Stimulated activated naive CD8-positive, alpha-beta T cell treated with anti-CD3 and anti-CD28 coated beads, Interleukin-15, amount 100 ng/mL, for 72 hours (primary cell): ENCODE results near the gene PIAS1.
"Not testable (repeated sequence)": the region's sequence is repeated elsewhere in the genome, so short reads cannot be mapped to it uniquely, and the experiment has no call there.

Experiments used
- ATAC-seq: fragments of 150-1000 bp; cut with Tn5 transposase; 2 replicates; pipeline ENCODE4 v1.10.0; 2021; ENCODE audit warnings: mild to moderate bottlenecking, moderate library complexity
- DNase-seq, 2 donors: peaks; one replicate each; pipeline ENCODE4 v3.0.0; 2021 to 2022
- H3K27ac Mint-ChIP-seq, 2 donors: one replicate each; pipeline ENCODE4 v1.8.0; 2022; ENCODE audit warnings: mild to moderate bottlenecking in 2 of 2, mixed read lengths in 2 of 2, moderate library complexity in 2 of 2
- H3K27me3 Mint-ChIP-seq: one replicate; pipeline ENCODE4 v1.8.0; 2022; ENCODE audit warnings: mixed read lengths
- H3K4me1 Mint-ChIP-seq: one replicate; pipeline ENCODE4 v1.8.0; 2022; ENCODE audit warnings: mild to moderate bottlenecking, mixed read lengths
- H3K4me3 Mint-ChIP-seq, 2 donors: one replicate each; pipeline ENCODE4 v1.8.0; 2022; ENCODE audit warnings: mild to moderate bottlenecking in 2 of 2, mixed read lengths in 2 of 2, moderate library complexity in 1 of 2
- H3K9me3 Mint-ChIP-seq, 2 donors: one replicate each; pipeline ENCODE4 v1.8.0; 2022; ENCODE audit warnings: mixed read lengths in 2 of 2

Gene PIAS1

DNA sequence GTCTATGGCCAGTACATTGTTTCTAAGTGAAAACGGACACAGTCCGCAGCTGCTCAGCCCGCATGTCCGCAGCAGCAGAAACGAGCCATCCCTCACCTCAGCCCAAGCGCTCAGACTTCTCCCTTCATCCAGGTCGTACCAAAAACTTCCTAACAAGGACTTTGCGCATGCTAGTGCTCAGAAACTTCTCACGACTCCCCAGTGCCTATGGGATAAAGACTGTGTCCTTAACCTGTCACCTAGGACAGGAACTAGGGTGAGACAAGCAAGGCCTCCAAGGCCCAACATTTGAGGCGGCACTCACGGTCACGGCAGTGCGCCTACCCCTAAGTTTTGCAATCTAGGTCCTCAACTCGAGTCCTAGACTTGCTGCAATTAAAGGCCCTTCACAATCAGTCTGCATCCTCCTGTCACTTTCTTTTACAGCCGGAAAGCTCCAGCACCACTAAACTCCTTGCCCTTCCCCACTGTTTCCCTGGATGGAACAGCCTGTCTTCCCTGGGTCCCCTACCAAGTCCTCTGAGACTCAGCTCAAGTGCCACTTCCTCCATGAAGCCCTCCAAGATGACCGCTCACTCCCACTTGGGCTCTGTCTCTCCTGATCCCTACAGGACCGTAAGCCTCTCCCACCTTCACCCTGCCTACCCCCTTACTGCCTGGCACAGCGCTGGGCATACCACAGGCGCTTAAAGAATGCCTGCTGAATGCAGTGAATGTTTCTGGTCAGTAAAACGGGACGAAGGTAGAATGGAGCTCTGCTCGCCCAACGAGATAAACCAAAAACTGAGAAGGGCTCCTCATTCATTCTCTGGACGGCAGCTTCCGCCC is 174.2 kb downstream of the PIAS1 start:
- peaks cover 62% of the 10 kb centered on the region for H3K4me1 Mint-ChIP-seq
- peak overlapping the region; percentile 91 to 96 for H3K27ac Mint-ChIP-seq
- no peak for ATAC-seq
- H3K9me3 Mint-ChIP-seq = no peaks in the 10 kb centered on the region
- H3K4me3 Mint-ChIP-seq = peak overlapping the region; percentile 80 to 89
- DNase-seq = no peak
- H3K27me3 Mint-ChIP-seq = no peaks in the 10 kb centered on the region

GRCh38 chr15:68228971-68229385 is 174.9 kb downstream of the PIAS1 start:
- peak; percentile 6 for ATAC-seq
- Mint-ChIP-seq H3K9me3 (no peaks in the 10 kb centered on the region), H3K4me1 (peaks cover 62% of the 10 kb centered on the region), H3K4me3 (peak overlapping the region; percentile 80 to 89), H3K27ac (peak overlapping the region; percentile 91 to 96), H3K27me3 (no peaks in the 10 kb centered on the region)
- DNase-seq = no peak

DNA sequence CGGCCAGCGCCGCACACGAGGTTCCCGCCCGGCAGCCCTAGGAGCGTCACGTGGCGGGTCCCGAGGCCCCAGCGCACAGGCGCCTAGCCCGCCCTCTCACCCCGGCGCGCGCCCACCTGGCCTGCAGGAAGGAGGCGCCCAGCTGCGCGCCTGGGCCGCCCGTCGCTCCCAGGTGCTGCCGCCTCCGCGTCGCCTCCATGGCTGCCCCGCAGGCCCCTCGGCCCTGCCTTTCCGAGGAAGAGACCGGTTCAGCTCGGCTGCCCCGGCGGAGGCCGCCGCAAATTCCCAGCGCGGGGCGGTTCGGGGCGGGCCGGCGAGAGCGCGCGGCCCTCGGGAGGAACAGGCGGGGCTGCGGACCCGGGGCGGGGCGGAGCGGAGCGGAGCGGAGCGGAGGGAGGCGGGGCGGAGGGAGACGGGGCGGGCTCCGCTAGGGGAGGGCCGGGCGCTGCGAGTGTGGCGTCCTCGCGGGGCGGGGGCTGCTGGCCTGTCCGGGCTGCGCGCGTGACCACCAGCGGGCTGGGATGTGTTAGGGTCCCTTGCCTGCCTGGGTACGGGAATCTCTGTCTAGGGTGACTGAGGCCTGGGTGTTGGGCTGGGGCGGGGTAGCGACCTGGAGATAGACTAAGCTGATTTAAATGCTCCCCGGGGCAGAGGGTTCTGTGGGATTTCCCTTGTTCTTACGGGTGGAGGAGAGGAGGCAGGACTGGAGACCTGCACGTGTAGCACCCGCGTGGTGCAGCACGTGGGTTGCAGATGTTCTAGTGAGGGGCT is 175.5 kb downstream of the PIAS1 start, which contains the start of gene CLN6:
Gene CLN6 (minus strand): TSS at position 343 of the 771 bp plus-strand sequence. CDS start 144 bp downstream, at position 199.
- ATAC-seq (peak; percentile 92), DNase-seq (peak; percentile 84 to 87)
- no peaks in the 10 kb centered on the region for H3K27me3 Mint-ChIP-seq
- H3K9me3 Mint-ChIP-seq = no peaks in the 10 kb centered on the region
- peak within 1 kb of the TSS; percentile 91 to 96 for H3K27ac Mint-ChIP-seq
- H3K4me3 Mint-ChIP-seq = peak within 1 kb of the TSS; percentile 80 to 89
- H3K4me1 Mint-ChIP-seq = peaks cover 59% of the 10 kb centered on the region

DNA sequence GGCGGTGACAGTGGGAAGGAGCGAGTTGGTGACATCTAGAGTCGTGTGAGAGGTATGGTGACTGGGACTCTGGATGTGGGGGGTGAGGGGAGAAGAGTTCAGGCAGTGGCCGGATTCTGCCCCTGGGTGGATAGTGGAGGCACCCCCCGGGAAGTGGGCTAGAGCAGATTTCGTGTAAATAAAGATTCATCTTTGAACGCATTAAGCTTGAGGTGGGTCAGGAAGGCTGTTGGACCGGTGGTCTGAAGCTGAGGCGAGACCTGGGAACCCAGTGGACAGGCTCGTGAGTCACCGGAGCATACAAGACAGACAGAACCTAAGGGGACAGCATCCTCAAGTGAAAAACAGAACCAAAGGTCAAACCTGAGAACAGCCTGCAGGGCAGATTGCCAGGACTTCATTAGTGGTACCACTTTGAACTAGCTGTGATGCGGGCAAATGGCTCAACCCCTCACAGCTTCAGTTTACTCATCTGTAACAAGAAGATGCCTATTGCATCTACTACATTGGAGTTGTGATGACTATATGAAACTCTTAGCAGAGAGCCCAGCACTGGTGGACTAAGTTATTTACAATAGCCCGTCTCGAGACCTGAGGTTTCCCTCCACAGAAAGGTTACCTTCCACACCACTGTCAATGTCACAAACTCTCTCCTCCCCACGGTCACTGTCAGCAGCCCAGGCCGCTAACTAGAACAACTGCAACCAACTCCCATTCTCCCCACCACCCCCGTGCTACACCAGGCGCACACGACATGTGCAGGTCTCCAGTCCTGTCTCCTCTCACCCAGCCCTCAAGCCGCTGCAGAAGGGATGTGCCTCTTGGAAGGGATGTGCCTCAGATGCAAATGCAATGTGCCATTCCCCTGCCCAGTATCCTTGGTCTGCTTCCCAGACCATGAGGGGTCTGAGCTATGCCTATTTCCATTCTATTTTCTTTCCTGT is 176.3 kb downstream of the PIAS1 start:
- no peak for DNase-seq
- Mint-ChIP-seq H3K27me3 (no peaks in the 10 kb centered on the region), H3K9me3 (no peaks in the 10 kb centered on the region), H3K27ac (peak overlapping the region; percentile 43 to 90), H3K4me3 (peak overlapping the region; percentile 80 to 89), H3K4me1 (peaks cover 51% of the 10 kb centered on the region)
- no peak for ATAC-seq

- Mint-ChIP-seq H3K27me3 (no peaks in the 10 kb centered on the region), H3K4me3 (peak overlapping the region; percentile 9 to 47), H3K9me3 (no peaks in the 10 kb centered on the region), H3K4me1 (peaks cover 43% of the 10 kb centered on the region), H3K27ac (peak overlapping the region in 1 of 2 donors; percentile 67)
- ATAC-seq (no peak), DNase-seq (no peak)
Measured at GRCh38 chr15:68231102-68231818, 177.1 kb downstream of the PIAS1 start.

DNA sequence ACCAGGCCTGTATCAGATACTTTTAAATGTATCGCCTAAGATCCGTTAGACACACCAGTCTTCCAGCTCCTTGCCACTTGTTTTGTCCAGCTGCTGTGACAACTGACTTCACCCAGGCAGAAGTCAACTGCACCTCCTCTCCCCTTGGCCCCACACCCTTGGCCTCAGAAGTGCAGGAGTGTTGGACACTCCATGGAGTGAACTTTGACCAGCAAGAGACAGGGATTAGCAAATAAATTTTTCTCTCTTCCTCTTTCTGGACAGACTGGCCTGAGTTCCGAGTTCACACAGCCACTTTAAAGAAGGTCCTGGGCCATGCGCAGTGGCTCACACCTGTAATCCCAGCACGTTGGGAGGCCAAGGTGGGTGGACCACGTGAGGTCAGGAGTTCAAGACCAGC is 178.3 kb downstream of the PIAS1 start:
- Mint-ChIP-seq H3K9me3 (no peaks in the 10 kb centered on the region), H3K4me1 (peaks cover 37% of the 10 kb centered on the region), H3K27ac (no peak overlapping the region), H3K27me3 (no peaks in the 10 kb centered on the region), H3K4me3 (no peak overlapping the region)
- DNase-seq (no peak), ATAC-seq (no peak)

DNA sequence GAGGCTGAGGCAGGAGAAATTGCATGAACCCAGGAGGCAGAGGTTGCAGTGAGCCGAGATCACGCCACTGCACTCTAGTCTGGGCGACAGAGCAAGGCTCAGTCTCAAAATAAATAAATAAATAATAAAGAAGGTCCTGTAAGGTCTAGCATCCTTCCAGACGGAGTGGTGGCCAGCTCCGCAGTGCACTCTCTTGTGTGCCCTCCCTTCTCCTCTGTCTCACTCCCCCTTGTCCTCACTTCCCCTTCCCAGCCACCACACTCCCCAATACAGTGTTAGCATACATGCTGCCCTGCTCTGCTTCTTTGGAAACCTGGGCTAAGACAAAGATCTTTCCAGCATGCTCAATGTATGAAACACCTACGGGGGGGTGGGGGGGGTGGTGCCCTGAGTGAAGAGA is 178.8 kb downstream of the PIAS1 start:
- no peaks in the 10 kb centered on the region for H3K27me3 Mint-ChIP-seq
- no peak for ATAC-seq
- H3K9me3 Mint-ChIP-seq = no peaks in the 10 kb centered on the region
- H3K4me3 Mint-ChIP-seq = no peak overlapping the region
- no peak overlapping the region for H3K27ac Mint-ChIP-seq
- DNase-seq = no peak
- H3K4me1 Mint-ChIP-seq = peaks cover 32% of the 10 kb centered on the region

GRCh38 chr15:68234060-68234459 is 179.9 kb downstream of the PIAS1 start:
- Mint-ChIP-seq H3K4me1 (peaks cover 23% of the 10 kb centered on the region), H3K9me3 (no peaks in the 10 kb centered on the region)

DNA sequence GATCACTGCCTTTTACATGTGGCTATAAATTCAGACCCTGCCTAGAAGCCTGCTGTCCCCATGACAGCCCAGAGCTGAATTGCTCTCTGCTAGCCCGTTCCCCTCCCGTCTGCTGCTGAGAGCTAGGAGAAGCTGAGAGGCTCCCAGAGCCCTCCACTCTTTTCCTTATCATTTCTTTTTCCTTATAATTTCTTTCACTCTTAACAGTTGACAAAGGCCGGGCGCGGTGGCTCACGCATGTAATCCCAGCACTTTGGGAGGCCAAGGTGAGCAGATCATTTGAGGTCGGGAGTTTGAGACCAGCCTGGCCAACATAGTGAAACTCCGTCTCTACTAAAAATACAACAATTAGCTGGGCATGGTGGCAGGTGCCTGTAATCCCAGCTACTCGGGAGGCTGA is 180.4 kb downstream of the PIAS1 start:
- not testable (repeated sequence) for H3K9me3 Mint-ChIP-seq, H3K27me3 Mint-ChIP-seq, ATAC-seq, H3K27ac Mint-ChIP-seq, H3K4me3 Mint-ChIP-seq, DNase-seq
- H3K4me1 Mint-ChIP-seq = peaks cover 23% of the 10 kb centered on the region

More at GRCh38 chr15:68234060-68234459, 179.9 kb downstream of the PIAS1 start:
- Mint-ChIP-seq H3K27ac (no peak overlapping the region), H3K27me3 (no peaks in the 10 kb centered on the region), H3K4me3 (no peak overlapping the region)
- no peak for DNase-seq
- ATAC-seq = no peak

DNA sequence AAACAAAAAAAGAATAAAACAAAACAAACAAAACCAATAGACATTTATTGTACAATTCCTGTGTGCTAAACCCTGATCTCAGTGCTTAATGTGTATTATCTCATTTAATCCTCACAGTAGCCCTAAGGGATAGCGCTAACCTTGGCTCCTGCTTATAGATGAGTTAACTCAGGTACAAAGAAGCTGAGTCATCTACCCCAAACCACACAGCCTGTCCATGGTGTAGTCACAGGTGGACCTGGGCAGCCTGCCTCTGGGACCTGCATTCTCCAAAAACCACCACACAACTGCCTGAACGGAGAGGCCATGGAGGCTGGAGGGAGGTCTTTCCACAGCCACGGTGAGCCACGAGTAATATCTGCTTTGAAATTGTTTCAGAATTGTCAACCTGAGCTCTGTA is 180.9 kb downstream of the PIAS1 start:
- no peaks in the 10 kb centered on the region for H3K27me3 Mint-ChIP-seq
- no peak overlapping the region for H3K27ac Mint-ChIP-seq
- H3K4me1 Mint-ChIP-seq = peaks cover 18% of the 10 kb centered on the region
- H3K9me3 Mint-ChIP-seq = no peaks in the 10 kb centered on the region
- no peak for DNase-seq
- no peak overlapping the region for H3K4me3 Mint-ChIP-seq
- no peak for ATAC-seq

DNA sequence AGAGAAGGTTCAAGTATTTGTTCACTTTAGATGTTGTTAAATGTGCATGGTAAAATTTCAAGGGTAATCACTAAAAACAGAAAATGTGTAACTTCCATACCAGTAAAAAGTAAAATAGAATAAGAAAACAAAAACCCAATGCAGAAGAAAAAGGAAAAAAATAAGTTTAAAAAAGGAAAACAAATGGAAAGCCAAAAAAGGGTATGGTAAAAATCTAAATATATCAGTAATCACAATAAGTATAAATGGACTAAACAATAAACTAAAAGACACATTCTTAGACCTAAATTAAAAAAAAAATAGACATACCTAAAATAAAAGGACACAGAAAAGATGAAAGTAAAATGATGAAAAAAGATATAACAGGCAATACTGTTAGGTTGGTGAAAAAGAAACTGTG is 184.9 kb downstream of the PIAS1 start:
- ATAC-seq = no peak
- DNase-seq = no peak
- H3K4me1 Mint-ChIP-seq = no peaks in the 10 kb centered on the region
- H3K27me3 Mint-ChIP-seq = no peaks in the 10 kb centered on the region
- peaks cover 0 to 12% of the 10 kb centered on the region in 2 donors for H3K9me3 Mint-ChIP-seq
- H3K27ac Mint-ChIP-seq = no peak overlapping the region
- H3K4me3 Mint-ChIP-seq = no peak overlapping the region

DNA sequence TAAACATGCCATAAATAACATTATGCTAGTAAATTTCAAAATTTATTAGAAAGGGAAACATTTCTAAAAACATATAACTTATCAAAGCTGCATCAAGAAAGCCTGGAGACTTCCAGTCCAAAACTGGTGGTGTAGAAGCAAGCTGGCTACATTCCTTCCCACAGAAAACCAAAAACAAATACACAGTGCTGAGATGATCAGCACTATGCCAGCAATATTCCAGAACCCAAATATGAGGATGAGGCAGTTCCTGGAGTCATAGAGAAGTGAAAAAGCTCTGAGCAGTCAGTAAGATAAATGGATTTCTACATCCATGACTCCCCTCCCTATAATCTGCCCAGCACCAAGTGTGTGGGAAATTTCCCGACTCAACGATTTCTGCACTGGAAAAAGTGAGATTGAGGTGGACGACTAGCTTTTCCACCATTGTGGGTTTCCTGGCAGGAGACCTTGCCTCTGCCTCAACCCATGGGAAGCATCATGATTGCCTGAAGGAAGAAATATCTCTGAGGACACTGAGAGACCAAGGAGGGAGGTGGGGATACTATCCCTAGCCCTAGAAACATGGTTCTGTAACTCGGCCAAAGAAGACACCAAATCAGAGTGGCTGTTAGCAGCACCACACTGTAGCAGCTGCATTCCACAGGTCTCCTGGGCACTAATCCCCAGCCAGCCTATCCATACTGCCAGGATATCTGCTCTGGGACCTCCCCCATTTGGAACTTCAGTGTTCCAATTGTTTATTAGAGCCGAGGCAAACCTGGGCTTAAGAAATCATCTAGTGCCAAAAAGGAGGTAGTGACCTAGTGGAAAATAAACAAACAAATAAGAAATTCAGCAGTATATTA is 187.2 kb downstream of the PIAS1 start:
- Mint-ChIP-seq H3K27ac (no peak overlapping the region), H3K9me3 (peaks cover 7 to 20% of the 10 kb centered on the region in 2 donors), H3K4me3 (no peak overlapping the region), H3K4me1 (no peaks in the 10 kb centered on the region), H3K27me3 (no peaks in the 10 kb centered on the region)
- ATAC-seq = no peak
- DNase-seq = no peak
